LNCAP (cell line): ENCODE data around the gene CCSER2.

Experiments
- CTCF ChIP-seq: fragments of 450-650 bp; IDR thresholded peaks from 2 replicates; pipeline ENCODE4 v1.5.1; 2017; ENCODE audit warnings: mild to moderate bottlenecking

CCSER2 gene

GRCh38 chr10:84562592-84562991, 234.2 kb downstream of the CCSER2 start:
- no peak for TF ChIP-seq CTCF

- no peak for TF ChIP-seq CTCF
These were observed 235.0 kb downstream of the CCSER2 start for GRCh38 chr10:84563355-84563754.

- no peak for TF ChIP-seq CTCF
These were observed 235.5 kb downstream of the CCSER2 start for GRCh38 chr10:84563868-84564267.

GRCh38 chr10:84565881-84566582, 237.6 kb downstream of the CCSER2 start:
- TF ChIP-seq CTCF = no peak

- no peak for TF ChIP-seq CTCF
These were observed 238.7 kb downstream of the CCSER2 start for GRCh38 chr10:84567133-84567532.
